CD4-positive, alpha-beta T cell treated with Interleukin-6 at 100 ng/mL for 8 hours (primary cell): ENCODE results near the gene SCN1B.
"Not testable (repeated sequence)": the region's sequence is repeated elsewhere in the genome, so short reads cannot be mapped to it uniquely, and the experiment has no call there.

Experiments used
- DNase-seq: peaks from one replicate; pipeline ENCODE4 v3.0.0-alpha.2; 2020; ENCODE audit warnings: mixed read lengths, low spot score

The SCN1B gene

GRCh38 chr19:35017507-35017906 is 12.8 kb upstream of the SCN1B start:
- DNase-seq = no peak

GRCh38 chr19:35018379-35018778 is 11.9 kb upstream of the SCN1B start:
- no peak for DNase-seq

- no peak for DNase-seq
Observed at GRCh38 chr19:35019144-35019543, 11.1 kb upstream of the SCN1B start.

- DNase-seq = no peak
Observed at GRCh38 chr19:35021016-35021415, 9.3 kb upstream of the SCN1B start.

- no peak for DNase-seq
Observed at GRCh38 chr19:35021596-35021995, 8.7 kb upstream of the SCN1B start.

- no peak for DNase-seq
Observed at GRCh38 chr19:35022460-35022859, 7.8 kb upstream of the SCN1B start.

GRCh38 chr19:35023428-35023827 is 6.8 kb upstream of the SCN1B start:
- DNase-seq = no peak

- DNase-seq = no peak
Observed at GRCh38 chr19:35024095-35024494, 6.2 kb upstream of the SCN1B start.

GRCh38 chr19:35025969-35026368 is 4.3 kb upstream of the SCN1B start:
- DNase-seq = no peak

- DNase-seq = no peak
Observed at GRCh38 chr19:35026418-35026817, 3.9 kb upstream of the SCN1B start.

GRCh38 chr19:35027009-35027408 is 3.3 kb upstream of the SCN1B start:
- DNase-seq = no peak

- DNase-seq = no peak
Observed at GRCh38 chr19:35027851-35028599, 2.2 kb upstream of the SCN1B start.

GRCh38 chr19:35028600-35028885 is 1.7 kb upstream of the SCN1B start:
- not testable (repeated sequence) for DNase-seq

GRCh38 chr19:35029275-35029736 is 964 bp upstream of the SCN1B start:
- DNase-seq = not testable (repeated sequence)

- no peak for DNase-seq
Observed at GRCh38 chr19:35029737-35030256, 473 bp upstream of the SCN1B start.

GRCh38 chr19:35031072-35031881 is 1.0 kb downstream of the SCN1B start:
- DNase-seq = no peak

GRCh38 chr19:35032356-35032865 is 2.1 kb downstream of the SCN1B start:
- no peak for DNase-seq

GRCh38 chr19:35033067-35034004 is 3.1 kb downstream of the SCN1B start:
- DNase-seq = no peak

- no peak for DNase-seq
Observed at GRCh38 chr19:35034005-35034502, 3.8 kb downstream of the SCN1B start.

- DNase-seq = no peak
Observed at GRCh38 chr19:35034588-35035382, 4.5 kb downstream of the SCN1B start.
